ENCODE data around the gene ATP8A1.

ATP8A1 gene

DNA sequence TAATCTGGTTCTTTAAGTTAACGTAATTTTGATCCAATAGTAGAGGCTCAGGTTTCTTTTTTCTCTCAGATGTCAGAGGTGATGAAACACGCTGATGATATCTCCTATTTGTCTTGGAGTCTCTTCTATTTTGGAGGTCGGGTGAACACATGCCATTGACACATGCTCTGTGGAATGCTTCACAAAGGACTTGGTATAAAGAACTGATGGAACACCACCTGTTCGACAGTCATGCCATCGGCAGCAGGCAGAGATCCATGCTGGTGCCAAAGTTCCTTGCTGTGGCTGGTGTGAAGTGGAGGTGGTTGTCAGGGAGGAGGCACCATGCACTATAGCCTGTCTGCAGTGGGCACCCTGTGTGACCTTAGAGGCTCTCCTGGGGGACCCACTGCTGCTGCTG lies 94.9 kb downstream of the ATP8A1 start:
- DNase-seq, result no peak

DNA sequence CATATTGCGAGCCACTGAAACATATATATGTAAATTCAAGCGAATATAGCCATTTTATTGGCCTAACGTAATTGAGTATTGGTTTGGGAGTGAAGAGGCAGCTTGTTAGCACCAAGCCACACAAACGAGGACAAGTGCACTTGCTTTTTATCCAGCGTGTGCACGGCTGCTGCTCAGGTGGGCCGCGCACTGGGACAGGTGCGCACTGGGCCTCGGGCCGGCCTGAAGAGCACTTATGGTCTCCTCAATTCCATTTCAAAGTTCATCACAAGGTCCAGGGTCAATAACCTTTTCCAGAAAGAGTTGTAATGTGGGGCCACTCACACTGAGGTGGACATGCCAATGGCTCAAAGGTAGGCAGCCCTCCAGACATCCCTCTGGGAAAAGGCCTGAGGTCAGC lies 95.9 kb downstream of the ATP8A1 start:
- no peak for DNase-seq

DNA sequence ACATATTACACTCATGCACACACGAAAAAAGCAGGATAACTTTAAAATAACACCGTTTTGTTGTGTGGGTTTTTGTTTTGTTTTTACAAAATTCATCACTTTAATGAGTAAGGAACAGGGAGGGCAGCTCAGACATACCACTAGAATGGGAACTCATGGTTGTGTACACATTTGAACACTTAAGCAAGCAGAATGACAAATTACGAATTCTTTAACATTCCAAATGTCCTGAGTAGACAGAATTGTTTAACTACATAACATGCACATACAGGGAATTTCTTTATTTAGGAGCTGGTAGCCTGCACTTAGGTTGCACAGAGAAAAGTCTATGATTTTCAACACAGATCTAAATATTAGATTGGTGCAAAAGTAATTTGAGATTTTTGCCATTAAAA lies 96.4 kb downstream of the ATP8A1 start:
- no peak for DNase-seq

DNA sequence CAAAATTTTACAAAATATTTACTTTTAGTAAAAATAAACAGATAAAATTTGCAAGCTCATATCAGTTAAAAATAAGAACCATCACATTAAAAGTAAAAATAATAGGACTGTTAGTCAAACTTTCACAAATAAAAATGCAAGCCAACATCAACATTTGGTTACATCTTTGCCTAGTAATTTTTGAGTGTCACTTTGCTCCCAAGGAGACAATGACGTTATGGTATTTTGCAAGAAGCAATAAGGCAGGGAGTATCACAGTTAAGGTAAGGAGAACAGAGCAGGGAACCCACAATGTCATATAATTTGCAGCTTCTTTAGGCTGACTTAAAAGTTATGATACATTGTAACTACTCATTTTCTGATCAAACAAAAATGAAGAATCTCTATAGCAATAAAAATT lies 98.7 kb downstream of the ATP8A1 start:
- DNase-seq, result no peak

DNA sequence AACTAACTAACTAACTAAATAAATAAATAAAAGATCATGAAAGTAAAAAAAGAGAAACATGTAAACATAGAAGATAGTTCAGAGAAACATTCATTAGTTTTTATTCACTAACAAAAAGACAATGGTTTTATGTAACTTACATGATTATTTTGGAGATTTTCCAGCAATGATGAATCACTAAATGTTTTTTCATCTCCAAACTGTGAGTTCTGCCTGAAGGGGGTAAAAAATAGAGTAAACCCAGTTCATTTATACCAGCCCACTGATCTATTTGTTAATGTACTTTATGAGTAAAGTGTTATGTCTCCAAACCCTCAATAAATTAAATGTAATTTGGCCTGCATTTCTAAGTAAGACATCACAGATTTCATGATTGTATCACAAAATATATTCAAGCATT lies 101.1 kb downstream of the ATP8A1 start:
- no peak for DNase-seq

DNA sequence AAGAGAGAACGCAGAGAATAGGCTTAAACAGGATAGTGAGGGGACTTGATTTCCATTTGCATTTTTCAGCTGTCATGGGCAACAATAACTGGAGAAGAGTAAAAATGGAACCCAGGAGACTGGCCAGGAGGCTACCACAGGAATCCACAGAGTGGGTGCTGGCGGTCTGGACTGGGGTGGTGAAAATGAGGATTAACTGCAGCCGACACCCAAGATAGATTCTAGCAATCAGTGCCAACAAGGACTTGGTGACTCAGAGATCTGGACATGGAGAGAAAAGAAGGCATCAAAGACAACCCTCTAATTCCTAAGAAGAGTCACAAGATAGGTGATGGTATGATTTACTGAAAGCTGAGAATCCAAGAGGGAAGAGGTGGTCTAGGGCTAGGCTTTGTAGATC lies 102.8 kb downstream of the ATP8A1 start:
- no peak for DNase-seq

DNA sequence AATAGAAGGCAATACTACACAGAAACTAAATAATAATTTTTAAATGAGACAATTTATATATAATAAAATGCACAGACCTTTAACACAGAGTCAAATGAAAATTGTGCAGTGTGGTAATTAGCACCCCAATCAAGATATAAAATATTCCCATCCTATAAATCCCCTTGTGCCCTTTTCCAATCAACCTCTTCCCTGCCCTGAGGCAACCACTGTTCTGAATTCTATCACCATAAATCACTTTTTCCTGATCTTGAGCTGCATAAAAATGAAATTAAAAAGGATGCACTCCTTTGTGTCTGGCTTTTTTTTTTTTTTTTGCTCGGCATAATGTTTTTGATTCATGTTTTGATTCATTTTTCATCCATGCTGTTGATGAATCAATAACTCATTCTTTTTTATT lies 107.0 kb downstream of the ATP8A1 start:
- no peak for DNase-seq

DNA sequence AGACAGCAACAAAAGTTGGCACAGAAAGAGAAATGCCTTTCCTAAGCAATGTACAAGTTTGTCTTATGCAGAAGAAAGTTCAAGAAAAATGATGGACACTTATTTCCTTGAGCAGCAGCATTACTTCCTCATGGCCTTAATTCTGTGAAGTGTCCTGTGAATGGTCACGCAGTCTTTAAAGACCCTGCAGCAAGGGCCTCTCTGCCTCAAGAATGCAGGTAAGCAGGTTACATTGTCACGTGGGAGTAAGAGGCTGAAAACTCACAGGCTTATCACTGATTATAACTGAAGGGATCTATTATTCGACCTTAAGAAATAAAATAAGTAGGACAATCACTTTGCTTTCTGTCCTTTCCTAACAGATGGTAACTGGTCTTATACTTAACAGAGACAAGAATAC lies 109.1 kb downstream of the ATP8A1 start:
- no peak for DNase-seq

DNA sequence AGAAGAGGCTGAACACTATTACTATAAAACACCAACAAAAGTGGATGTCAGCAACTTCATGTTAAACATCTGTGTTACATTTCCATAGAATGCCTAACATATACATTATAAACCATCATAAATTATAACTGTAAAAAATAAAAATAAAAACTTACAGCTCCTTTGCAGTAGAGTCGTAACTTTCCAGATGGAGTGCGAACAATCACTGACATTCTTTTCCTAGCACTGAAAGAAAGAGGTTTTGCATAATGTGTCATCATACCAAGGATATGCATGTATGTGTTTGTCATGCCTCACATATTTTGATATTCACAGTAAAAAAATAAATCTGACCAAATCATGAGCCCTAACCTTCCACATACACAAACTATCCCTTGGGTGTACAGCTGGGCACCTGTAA lies 113.1 kb downstream of the ATP8A1 start:
- no peak for DNase-seq

DNA sequence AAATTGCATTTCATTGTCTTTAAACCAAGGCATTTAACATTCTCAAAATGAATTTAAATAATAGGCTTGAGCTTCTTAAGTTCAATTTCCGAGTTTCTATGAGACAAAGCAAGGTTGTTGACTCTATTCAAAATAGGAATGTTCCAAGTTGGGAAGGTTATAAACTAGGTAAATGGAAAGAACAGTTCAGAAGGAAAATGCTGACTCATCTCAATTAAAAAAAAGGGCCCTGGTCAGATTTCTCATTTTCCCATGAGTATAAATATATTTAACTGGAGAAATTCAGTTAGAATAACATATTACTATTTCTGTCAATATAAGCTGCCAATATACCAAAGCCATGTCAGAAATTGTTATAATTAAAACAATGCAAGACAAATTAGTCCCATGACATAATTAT lies 113.8 kb downstream of the ATP8A1 start:
- DNase-seq, result no peak

DNA sequence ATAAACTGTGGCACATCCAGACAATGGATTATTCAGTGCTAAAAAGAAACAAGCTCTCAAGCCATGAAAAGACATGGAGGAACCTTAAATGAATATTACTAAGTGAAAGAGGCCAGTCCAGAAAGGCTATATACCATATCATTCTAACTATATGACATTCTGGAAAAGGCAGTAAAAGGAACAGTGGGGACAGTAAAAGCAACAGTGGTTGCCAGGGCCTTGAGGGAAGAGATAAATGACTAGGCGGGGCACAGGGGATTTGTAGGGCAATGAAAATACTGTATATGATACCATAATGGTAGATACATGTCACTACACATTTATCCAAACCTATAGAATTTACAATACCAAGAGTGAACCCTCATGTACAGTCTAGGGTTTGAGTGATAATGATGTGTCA lies 115.3 kb downstream of the ATP8A1 start:
- DNase-seq, result no peak

DNA sequence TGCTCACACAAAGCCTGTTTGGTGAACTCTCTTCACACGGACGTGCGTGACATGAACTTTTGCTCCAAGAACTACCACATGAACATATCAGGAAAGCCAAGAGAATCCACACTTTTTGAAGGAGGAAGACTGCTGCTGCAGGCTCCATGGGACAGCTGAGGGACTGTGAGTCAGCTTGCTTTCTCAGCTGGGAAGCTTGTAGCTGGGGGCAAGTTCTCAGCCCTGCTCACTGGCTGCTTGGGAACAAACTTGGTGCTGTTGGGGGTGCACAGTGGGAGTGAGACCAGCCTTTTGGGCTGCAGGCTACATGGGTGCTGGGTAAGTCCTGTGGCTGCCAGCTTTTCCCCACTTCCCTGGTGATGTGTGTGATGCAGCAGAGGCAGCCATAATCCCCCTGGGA lies 123.9 kb downstream of the ATP8A1 start:
- DNase-seq, result no peak

DNA sequence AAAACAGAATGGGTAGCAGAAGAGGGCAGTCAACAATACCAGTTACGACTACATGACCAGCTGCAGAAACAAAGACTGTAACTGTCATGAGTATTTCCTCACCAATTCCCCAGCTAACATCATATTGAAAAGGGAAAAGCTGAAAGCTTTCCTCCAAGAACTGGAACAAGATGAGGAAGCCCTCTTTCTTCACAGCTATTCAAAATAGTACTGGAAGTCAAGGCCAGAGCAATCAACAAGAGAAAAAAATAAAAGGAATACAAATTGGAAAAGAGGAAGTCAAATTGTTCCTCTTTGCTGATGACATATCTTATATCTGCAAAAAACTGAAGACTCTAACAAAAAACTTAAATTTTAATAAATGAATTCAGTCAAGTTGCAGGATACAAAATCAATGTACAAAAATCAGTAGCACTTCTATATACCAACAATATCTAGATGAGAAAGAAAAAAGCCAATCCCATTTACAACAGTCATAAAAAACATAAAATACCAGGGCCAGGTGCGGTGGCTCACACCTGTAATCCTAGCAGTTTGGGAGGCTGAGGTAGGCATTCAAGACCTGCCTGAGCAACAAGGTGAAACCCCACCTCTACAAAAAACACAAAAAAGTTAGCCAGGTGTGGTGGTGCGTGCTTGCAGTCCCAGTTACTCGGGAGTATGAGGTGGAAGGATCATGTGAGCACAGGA lies 125.4 kb downstream of the ATP8A1 start:
- DNase-seq, result no peak

DNA sequence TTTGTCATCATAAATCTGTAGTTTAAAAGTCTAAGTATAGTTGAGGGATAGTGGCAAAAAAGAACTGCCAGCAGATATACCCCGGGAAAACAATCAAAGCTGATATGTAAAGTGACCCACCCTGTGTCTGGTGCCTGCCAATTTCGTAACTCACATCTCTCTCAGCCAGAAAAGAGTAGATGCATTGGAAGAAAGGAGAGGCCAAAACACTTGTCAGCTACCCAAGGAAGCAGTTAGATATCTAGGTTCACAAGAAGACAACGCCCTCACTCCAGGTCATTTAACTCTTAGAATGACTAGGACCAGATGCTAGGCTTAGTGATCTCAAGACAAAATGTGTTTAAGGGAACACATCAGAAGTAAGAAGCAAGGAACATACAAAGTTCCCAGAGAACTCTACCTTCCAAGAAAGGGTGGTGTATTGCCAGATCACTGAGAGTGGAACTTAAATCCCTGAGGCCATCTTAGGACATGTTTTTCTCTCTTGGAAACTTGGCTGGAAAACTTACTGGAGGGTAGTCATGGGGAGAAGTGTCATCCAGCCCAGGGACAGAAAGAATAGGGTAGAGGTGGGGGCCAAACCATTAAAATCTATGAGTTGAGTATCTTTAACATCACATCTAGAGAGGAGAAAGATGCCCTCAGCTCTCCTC lies 133.7 kb downstream of the ATP8A1 start:
- no peak for DNase-seq

DNA sequence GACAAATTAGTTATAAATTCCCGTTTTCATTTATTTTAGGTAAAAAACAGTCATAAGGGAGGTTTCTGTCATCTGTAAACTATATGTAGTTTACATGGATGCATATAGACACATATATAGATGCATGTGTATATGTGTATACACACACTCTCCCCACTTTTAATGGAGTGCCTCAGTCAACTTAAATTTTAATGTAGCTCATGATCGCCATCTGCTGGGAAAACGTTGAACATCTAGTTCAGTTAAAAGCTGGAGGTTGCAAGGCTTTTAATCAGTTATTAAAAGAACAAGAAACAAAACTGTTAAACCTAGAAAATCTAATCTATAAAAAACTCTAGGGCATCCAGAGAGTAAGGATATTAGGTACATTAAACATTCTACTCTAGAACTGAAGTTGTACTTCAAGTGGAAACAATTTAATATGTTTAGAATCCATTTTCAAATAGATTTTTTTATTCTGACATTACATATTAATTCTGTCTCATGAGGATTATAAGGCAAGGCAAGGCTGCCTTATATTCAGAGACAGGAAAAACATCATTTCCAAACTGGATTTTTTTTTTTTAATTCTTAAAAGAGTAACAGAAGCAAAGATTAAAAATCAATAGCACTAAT lies 137.0 kb downstream of the ATP8A1 start:
- DNase-seq, result peak; percentile 89

DNA sequence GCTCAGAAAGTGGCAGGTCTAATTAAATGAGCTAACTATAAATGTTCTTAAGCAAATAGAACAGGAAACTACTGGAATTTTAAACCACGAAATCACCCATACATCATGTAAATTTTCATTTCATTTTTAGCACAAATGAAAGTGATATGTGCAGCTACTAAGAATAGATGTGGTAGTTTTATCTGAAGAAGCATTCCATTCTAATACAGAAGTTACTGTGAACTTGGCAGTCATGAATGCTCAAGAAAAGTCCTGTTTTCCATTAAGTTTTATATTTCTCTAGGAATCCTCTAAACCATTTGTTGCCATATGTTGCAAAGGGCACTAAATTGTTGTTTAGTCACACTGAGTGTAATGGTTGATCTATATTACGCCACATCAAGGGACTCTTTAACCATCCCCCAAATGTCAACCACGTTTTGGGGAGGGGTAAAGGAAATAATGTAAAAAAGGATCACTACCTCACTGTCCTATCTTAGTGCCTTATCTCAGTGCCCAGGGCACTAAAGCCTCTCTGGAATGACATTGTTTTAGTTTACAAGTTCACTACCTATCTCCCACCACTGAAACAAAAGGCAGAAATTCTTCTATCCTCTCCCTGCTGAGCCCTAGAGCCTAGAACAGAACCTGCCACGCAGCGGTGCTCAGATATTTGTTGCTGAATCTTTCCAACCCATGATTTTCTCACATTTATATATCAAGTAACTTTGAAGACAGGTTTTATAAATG lies 141.6 kb downstream of the ATP8A1 start:
- no peak for DNase-seq

DNA sequence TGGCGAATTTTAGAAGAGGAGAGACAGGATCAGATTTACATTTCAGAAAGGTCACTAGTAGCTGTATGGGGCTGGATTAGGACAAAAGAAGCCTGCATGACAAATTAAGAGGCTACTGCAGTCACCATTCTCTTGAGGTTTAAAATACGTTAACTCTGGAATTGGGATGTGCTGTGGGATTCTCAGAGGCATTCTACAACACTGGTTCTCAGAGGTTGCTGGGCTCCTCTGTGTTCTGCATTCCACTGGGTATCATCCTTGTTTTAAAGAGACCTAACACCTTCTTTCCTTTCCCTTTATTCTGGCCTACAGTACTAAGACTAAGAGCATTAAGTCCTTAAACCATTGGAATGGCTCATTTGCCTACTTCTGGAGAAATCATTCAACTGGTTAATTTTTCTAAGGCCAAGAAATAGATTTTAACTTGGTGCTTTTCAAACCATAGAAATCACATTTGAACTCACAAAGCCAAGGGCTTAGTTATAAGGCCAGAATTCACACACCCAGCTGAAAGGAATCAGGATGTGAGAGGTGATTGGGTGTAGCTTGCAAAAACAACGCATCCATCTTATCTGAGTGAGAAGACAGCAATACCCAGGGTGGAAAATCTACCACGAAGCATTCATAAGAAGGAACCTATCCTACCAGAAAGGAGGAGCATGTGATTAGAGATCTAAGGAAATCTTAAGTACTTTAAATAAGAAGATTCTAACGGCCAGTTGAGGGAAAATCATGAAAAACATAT lies 143.0 kb downstream of the ATP8A1 start:
- DNase-seq, result no peak

DNA sequence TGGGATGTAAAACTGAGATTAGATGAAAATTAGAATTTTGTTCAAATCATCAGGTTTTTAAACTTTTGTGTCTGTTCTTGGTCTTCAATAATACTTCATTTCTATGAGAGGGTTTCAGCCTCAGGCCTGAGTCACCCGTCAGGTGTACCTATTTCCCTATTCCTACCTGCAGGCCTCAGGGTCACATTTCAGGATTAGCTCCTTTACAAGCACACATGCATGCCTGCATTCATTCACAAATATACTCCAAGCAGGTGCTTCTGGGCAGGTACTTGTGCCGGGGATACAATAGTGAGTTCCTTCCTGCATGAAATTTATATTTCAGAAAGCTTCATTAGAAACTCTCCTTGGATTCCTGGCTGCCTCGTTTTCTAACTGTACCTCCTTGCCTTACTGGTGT lies 144.7 kb downstream of the ATP8A1 start:
- no peak for DNase-seq

DNA sequence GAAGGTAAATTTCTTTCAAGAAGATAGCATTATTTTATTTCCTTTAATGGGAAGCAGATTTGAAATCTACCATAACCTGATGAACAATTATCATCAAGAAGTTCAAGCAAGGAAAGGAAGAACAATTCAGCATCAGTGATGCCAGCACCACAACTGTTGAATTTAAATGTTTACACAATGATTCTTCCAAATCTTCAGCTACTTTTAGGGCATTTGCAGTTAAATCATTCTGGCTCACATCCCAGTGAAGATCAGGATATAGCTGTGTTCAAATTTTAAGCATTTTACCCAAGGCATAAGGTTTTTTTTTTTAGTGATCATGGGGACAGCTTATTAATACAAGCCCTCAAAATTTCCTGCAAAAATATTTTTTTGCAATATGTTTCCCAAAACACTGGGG lies 146.7 kb downstream of the ATP8A1 start:
- DNase-seq, result no peak

DNA sequence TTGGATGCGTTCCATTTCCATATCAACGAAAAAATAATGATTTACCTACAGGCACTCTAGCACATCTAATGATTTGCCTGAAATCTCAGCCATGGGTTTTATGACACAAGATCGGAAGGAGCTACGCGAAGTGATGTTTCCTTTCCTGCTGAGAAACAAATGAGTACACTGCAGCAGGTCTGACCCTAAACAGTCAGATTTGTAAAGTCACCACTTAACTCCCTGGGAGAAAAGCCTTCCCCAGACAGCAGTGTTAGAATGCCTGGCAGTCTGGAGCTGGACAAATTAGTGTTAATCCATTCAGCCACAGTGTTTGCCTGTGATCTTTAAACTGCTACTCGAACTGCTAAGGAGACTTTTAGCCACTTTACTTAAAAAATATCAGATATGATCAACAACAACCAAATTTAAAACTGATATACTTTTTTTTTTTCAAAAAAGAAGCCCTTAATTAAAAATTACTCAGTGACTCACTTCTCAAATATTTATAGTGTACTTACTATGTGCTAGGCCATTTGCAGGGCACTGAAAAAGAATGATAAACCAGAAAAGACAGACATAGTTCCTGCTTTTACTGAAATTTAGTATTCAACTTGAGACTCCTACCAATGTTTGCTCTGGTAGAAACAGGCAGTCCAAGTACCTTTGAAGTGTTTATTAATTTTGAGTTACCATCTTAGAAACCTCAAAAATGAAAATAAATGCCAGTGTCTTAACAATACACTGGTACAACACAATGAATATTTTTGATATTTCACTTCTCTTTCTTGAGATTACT lies 155.1 kb downstream of the ATP8A1 start:
- DNase-seq, result peak; percentile 51

DNA sequence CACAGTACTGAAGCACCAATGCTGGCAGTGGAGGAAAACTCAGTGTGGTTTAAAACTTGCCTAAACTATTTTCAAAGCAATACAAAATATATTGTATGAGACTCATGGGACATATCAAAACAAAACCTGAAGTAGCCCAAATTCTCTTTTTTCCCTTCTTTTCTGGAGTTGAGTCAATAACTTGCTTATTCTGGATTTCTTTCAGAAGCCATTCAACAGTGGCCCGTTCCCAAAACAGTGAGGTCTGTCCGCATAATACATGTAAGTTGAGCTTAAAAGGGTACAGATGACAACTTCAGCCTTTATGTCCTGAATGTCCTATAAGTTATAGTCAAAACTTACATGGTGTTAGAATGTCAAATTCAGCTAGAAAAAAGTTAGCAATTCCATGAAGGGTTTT lies 158.9 kb downstream of the ATP8A1 start:
- DNase-seq, result no peak

DNA sequence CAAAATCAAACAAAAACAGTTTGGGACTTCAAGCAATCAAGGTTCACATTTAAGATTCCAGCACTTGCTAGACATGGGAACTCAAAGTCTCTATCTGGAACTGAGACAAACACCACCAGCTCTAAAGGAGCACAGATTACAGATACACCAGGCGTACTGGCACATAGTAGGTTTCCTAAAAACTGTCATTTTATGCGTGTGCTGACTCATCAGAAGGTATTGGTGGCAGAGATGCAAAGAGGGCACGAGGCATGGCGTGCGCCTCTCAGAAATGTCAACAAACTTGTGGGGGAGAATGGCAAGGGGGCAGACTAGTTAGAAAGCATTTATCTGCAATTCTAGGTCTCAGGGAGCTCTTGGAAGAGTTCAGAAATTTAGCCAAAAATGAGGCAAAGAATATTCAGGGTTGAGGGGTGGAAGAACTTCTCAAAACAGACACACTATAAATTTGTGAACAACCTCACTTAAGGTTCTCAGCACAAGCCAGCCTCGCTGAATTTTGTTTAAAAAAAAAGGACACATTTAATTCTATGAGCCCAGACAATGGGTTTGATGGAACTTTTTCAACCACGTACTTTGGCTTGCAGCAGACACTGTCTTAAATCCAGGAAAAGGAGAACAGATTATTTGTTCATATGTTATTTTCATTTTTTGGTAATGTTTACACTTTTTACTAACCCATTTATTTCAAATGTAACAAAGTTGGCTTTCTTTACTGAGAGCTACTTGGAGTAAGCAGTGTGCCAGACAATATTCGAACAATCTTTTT lies 159.6 kb downstream of the ATP8A1 start:
- no peak for DNase-seq

Data from eye (tissue), 1 donor.